Fibroblast of skin of left biceps (primary cell): Measurements from ENCODE around the gene ECE1.
"Not testable (repeated sequence)": the region's sequence is repeated elsewhere in the genome, so short reads cannot be mapped to it uniquely, and the experiment has no call there.

ENCODE experiments used
- DNase-seq, 2 experiments: peaks; one replicate each; pipeline ENCODE4 v3.0.0-alpha.2; 2013; ENCODE audit warnings: low read depth in 2 of 2

ECE1 gene

DNA sequence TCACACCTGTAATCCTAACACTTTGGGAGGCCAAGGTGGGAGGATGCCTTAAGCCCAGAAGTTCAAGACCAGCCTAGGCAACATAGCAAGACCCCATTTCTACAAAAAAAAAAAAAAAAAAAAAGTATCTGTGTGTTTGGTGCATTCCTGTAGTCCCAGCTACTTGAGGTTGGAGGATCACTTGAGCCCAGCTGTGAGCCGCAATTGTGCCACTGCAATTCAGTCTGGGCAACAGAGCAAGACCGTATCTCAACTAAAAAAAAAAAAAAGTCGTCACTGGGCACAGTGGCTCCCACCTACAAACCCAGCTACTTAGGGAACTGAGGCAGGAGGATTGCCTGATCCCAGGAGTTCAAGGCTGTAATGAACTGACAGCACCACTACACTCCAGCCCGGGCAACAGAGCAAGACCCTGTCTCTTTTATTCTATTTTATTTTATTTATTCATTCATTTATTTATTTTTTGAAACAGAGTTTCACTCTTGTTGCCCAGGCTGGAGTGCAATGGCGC, 105.0 kb downstream of the ECE1 start:
- no peak for DNase-seq

DNA sequence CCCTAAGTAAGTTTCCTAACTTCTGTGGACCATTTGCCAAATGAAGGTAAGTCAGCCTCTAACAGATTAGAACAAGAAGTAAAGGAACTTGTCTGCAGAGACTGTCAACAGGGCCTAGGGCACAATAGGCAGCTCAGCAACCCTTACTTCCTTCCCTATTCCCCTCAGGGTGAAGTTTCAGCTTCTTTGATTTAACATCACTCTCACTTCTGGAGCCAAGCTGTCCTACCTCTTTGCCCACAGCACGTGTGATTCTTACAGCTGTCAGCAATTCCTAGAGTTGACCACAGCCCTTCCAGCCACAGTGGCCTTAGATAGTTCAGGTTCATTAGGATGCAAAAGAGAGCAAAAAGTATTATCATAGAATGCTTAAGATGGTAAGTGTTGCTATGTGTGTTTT, 106.0 kb downstream of the ECE1 start:
- DNase-seq, result no peak

DNA sequence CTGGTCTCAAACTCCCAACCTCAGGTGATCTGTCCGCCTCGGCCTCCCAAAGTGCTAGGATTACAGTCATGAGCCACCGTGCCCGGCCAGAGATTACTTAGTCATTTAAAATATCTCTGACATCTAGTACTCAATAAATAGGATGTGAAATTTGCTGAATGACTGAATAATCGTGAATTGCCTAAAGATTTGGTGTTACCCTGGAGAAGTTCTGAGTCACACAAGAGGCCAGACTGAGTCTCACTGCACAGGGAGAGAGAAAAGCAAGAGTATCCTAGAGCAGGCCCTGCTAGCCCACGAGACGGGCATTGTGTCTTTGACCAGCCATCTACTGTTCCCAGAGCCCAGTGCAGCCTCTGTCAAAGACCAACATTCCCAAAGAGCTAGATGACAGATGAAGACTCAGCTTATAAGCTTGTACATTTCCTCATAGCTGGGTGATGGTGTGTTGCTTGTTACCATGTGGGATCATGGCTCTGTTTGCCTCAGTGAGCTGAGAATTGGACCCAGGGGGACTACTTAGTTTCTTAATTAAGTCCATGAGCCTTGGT, 108.0 kb downstream of the ECE1 start:
- no peak for DNase-seq

DNA sequence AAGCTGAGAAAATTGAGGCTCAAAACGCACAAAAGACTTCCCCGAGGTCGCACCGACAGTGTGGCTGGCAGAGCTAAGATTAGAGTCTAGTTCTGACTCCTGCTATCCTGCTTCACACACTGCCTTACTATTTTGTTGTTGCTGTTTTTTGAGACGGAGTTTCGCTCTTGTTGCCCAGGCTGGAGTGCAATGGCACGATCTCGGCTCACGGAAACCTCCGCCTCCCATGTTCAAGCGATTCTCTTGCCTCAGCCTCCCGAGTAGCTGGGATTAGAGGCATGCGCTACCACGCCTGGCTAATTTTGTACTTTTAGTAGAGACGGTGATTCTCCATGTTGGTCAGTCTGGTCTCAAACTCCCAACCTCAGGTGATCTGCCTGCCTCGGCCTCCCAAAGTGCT, 112.0 kb downstream of the ECE1 start:
- not testable (repeated sequence) for DNase-seq

DNA sequence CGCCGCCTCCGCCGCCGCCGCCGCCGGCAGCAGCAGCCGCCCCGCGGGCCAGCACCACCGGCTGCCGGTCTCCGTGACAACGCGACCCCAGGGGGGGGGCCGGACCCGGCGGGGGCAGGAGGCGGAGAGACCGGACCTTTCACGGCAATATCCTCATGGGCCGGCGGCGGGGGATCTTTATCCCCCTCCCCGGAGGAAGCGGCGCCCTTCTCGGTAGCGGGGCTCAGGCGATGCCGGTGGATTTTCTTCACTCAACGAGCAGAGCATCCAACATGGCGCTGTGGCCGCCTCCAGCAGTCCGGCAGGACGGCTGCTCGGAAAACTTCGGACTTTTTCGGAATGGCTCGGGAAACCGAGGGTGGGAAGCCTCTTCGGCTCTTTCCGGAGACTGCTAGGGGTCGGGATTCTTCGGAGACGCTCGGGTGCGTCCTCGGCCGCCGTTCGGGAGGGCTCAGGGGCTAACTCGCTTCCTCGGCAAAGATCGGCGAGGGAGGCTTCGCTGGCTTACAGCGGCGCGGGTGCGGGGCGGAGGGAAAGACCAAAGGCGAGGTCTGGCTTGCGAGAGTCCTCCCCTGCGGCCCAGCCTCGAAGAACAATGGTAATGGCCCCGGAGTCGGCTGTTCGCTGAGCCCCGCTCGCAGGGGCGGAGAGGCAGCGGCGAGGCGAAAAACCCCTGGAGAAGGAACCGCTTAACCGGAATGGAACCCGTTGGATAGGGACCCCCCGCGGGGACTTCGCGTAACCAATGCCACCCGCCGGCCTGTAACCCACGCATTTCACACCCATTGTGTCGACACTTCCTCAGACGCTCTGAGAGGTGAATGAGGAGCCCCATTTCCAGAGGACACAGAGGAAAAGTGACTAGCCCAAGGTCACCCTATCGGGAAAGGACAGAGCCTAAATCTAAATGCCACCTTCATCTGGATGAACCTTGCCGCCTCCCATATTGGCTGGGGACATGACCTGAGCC, 113.4 kb downstream of the ECE1 start, which contains the start of gene EIF4G3:
Gene EIF4G3, minus strand, starts transcription at position 312 of the 970 bp plus-strand sequence. CDS start 174,155 bp downstream, outside the sequence.
- peak; percentile 90 to 93 for DNase-seq

DNA sequence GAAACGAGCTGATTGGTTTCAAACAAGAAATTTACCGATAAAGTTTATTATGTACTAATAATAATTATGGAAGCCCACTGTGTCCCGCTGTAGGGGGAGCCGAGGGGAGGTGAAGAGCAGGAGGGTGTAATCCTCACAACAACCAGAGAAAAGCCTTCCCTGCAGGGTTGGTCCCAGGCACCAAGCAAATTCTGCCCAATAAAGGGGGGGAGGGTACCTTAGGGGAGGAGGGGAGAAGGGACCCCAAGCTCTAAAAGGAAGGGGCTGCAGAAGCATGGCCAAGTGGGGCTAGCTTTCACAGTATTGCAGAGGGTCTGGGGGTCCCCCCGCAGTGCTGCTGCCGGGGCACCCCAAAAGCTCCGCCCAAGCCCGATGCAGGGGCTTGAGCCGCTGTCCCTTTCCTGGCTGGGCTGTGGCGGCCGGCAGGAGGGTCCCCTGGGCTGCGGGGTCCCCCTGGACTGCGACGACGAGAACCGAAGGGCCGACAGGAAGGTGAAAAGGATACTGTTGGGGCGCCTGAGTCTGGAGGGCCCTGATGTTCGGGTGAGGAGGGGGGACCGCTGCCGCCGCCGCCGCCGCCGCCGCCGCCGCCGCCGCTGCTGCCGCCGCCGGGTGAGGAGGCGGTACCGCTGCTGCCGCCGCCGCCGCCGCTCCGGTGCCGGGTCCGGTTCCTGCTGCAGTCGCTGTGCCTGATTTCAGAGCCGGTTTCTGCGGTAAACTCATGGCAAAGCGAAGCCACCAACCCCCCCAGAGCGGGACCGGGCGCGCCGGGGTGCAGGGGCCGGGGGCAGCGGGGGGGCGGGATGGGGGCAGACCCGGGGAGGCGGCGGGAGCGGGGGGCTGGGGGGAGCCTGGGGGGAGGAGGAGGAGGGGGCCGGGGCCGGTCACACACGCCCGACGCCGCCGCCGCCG, 114.3 kb downstream of the ECE1 start:
- no peak for DNase-seq

DNA sequence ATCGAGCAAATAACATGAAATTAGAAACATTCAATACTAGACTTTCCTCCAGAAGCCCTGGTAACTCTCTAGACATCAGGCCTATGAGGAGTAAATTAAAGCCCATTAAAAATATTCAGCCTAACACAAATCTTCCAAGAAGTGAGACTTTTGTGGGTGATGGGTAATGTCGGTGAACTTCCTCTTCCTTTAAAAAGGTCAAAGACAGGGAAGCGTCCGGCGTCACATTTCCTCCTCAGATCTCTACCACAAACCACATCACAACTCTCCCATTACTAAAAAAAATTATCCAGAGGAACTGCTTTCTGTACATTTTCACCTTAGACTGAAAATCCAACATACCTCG, 115.0 kb downstream of the ECE1 start:
- DNase-seq, result no peak

DNA sequence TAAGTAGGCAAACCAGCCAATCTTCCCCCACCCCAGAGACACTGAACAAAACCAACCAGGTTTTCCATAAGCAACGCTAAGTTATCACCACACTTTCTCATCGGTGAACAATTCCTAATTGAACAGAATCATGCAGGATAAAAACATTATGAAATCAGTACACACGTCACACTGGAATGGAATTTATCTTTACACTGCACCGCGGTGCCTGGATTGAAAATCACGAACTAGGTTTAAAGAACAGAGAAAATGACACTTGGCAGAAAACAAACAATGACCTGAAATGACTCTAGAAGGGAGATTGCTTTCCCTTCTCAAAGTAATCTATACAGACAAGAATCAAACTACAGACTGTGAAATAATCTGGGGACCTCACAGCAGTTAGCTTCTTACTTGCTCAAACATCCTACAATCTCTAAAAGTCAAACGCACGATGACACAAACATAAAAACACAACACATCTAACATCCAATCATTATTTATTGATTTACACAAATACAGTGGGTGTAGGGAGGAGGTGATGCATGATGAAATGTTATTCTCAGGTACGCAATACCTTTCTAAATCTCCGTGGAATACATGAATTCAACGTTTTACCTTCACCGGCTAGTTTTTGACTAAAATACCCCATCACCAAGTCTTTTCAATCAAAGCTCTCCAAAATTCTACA, 115.5 kb downstream of the ECE1 start:
- peak; percentile 50 to 58 for DNase-seq

DNA sequence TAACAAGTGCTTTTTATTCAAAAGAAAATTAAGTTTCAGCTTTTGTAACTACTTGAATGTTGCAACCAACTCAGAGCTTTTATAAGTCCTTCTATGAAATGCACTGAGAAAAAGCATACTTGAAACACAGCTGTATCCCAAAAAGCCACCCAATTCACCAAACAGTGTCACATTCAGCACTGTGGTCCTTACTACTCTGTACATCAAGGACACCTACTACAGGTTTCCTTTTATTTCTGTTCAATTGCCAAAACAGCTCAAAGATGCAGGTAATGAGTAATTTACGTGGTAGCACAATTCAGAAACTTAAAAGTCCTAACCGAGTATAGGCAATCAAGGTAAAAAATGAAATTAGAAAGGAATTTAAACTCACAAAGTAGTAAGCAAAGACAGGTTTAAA, 116.0 kb downstream of the ECE1 start:
- DNase-seq, result no peak

DNA sequence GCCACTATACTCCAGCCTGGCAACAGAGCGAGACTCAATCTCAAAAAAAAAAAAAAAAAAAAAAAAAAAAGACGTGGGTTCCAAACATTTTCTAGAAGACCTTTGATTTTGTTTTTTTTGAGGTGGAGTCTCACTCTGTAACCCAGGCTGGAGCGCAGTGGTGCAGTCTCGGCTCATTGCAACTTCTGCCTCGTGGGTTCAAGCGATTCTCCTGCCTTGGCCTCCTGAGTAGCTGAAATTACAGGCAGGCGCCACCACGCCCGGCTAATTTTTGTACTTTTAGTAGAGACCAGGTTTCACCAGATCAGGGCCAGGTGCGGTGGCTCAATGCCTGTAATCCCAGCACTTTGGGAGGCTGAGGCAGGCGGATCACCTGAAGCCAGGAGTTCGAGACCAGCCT, 117.2 kb downstream of the ECE1 start:
- not testable (repeated sequence) for DNase-seq

DNA sequence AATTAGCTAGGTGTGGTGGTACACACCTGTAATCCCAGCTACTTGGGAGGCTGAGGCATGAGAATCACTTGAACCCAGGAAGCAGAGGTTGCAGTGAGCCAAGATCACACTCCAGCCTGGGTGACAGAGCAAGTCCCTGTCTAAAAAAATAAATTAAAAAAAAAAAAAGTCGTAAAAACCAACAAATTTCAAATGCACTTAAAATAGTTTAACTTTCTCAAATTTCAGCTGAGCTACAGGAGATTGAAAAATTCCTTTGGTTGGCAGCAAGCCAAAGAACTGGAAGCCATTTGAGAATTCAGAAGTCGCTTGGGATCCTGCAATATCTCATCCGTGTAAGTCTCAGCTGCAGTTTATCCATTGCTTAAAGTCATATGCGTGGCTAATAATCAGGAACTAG, 119.4 kb downstream of the ECE1 start:
- peak; percentile 51 to 55 for DNase-seq

DNA sequence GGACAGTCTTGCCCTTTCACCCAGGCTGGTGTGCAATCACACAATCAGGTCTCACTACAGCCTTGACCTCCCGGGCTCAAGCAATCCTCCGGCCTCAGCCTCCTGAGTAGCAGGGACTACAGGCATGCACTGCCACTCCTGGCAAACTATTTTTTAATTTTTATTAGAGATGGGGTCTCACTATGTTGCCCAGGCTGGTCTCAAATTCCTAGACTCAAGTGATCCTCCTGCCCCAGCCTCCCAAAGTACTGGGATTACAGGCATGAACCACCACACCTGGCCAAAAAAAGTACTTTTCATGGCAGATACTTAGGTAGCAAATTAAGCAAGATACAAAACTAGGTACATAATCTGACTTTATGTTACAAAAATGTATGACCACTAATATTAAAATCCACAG, 121.8 kb downstream of the ECE1 start:
- DNase-seq, result no peak
